GM21390 (cell line): ENCODE data around the gene BRSK1.

Experiments used
- ATAC-seq: cut with Tn5 transposase; IDR thresholded peaks from one replicate; pipeline ENCODE4 v1.9.1; 2021; ENCODE audit not compliant: unreplicated experiment

BRSK1 gene

GRCh38 chr19:55352040-55352439 is 68.2 kb downstream of the BRSK1 start:
- no peak for ATAC-seq

- ATAC-seq = no peak
Measured at GRCh38 chr19:55352549-55353145, 68.8 kb downstream of the BRSK1 start.

- ATAC-seq = no peak
Measured at GRCh38 chr19:55353356-55353802, 69.6 kb downstream of the BRSK1 start.

- ATAC-seq = no peak
Measured at GRCh38 chr19:55353803-55354697, 70.3 kb downstream of the BRSK1 start.

GRCh38 chr19:55354698-55355212 is 71.0 kb downstream of the BRSK1 start, which contains the start of gene COX6B2:
Gene COX6B2, minus strand, starts transcription at chr19:55354719. Its CDS starts 198 bp downstream, at chr19:55354521.
- no peak for ATAC-seq

GRCh38 chr19:55355213-55355821 is 71.5 kb downstream of the BRSK1 start:
- no peak for ATAC-seq

GRCh38 chr19:55358493-55358892 is 74.7 kb downstream of the BRSK1 start:
- ATAC-seq = no peak

- ATAC-seq = no peak
Measured at GRCh38 chr19:55358943-55359908, 75.4 kb downstream of the BRSK1 start.

GRCh38 chr19:55360902-55361301 is 77.1 kb downstream of the BRSK1 start:
- ATAC-seq = no peak
